ENCODE data around the gene EHMT1. TPM values are rescaled to one million over a fixed set of nuclear protein-coding genes. Genes with fewer than 3 reads are reported as not detected.

The EHMT1 gene
- total RNA-seq, 1 experiment from 2014 or later = 112 TPM

DNA sequence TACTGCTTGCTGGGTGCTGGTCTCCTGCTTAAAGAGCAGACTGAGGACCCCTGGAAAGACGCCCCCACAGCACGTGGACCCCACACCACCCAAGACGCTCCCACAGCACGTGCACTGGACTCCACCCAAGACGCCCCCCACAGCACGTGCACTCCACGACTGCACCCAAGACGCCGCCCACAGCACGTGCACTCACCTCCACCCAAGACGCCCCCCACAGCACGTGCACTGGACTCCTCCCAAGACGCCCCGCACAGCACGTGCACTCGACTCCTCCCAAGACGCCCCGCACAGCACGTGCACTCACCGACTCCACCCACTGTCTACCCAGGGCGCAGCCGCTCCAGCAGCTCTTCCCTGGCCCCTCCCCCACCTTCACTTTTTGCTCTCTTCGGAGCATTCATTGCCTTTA is 50.5 kb downstream of the EHMT1 start:
- no peak overlapping the region for H4K91ac ChIP-seq (ENCODE audit: insufficient read length, low read depth, low read length)
- no peak for DNase-seq
- Mint-ChIP-seq H3K27ac (peak overlapping the region; percentile 61 to 98 (median 85)), H3K9me3 (no peaks in the 10 kb centered on the region; a peak in 2 of 5 replicates), H3K27me3 (ENCODE audit: low read depth) (no peaks in the 10 kb centered on the region), H3K36me3 (ENCODE audit: insufficient read depth in 1 of 3, low read depth in 3 of 3) (peaks cover 10 to 25% (median 23%) of the 10 kb centered on the region in 3 experiments), H3K4me3 (peak overlapping the region in 1 of 2 experiments; percentile 16; a peak in 3 of 5 replicates), H3K4me1 (peaks cover 85 to 92% of the 10 kb centered on the region in 2 experiments)
- H3K27me3 ChIP-seq (ENCODE audit: insufficient read depth, low read length) = no peaks in the 10 kb centered on the region
- H2BK120ac ChIP-seq (ENCODE audit: low read depth, low read length, poor library complexity, severe bottlenecking) = no peak overlapping the region
- no peak overlapping the region for H3K56ac ChIP-seq (ENCODE audit: insufficient read length, low read depth, low read length)
- H3K27ac ChIP-seq (ENCODE audit: insufficient read length, low read depth, low read length) = no peak overlapping the region
- no peaks in the 10 kb centered on the region for H3K9me3 ChIP-seq (ENCODE audit: control insufficient read depth, low read depth, low read length)
- no peak overlapping the region for H4K5ac ChIP-seq (ENCODE audit: insufficient read length, low read depth, low read length)
- no peak overlapping the region for H2BK15ac ChIP-seq (ENCODE audit: low read depth, low read length)
- H3K79me1 ChIP-seq (ENCODE audit: insufficient read depth, low read depth, low read length, poor library complexity, severe bottlenecking) = no peaks in the 10 kb centered on the region
- H3K9ac ChIP-seq (ENCODE audit: extremely low read depth, insufficient read length, low read length) = no peak overlapping the region
- no peak overlapping the region for H2AK5ac ChIP-seq (ENCODE audit: insufficient read length, low read length)
- H3K4ac ChIP-seq (ENCODE audit: low read depth, low read length) = no peak overlapping the region
- no peak overlapping the region for H4K8ac ChIP-seq (replicated peaks; ENCODE audit: insufficient read length, low read depth, low read length)
- H2BK20ac ChIP-seq (ENCODE audit: low read depth, low read length, poor library complexity, severe bottlenecking) = no peak overlapping the region
- TF ChIP-seq, protein P1, sequence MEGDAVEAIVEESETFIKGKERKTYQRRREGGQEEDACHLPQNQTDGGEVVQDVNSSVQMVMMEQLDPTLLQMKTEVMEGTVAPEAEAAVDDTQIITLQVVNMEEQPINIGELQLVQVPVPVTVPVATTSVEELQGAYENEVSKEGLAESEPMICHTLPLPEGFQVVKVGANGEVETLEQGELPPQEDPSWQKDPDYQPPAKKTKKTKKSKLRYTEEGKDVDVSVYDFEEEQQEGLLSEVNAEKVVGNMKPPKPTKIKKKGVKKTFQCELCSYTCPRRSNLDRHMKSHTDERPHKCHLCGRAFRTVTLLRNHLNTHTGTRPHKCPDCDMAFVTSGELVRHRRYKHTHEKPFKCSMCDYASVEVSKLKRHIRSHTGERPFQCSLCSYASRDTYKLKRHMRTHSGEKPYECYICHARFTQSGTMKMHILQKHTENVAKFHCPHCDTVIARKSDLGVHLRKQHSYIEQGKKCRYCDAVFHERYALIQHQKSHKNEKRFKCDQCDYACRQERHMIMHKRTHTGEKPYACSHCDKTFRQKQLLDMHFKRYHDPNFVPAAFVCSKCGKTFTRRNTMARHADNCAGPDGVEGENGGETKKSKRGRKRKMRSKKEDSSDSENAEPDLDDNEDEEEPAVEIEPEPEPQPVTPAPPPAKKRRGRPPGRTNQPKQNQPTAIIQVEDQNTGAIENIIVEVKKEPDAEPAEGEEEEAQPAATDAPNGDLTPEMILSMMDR (conservative IDR thresholded peaks at IDR 0.05) = no peak
- peaks cover 7% of the 10 kb centered on the region for H4K20me1 ChIP-seq (ENCODE audit: control insufficient read depth, insufficient read depth, insufficient read length)
- H2BK5ac ChIP-seq (ENCODE audit: insufficient read length, low read length) = no peak overlapping the region
- no peak overlapping the region for H2BK12ac ChIP-seq (ENCODE audit: insufficient read length, low read depth, low read length)
- no CpG with 5 or more reads among the region's 23 CpGs for WGBS (ENCODE audit: extremely low coverage, insufficient read length, low lambda C conversion rate)
- peaks cover 24% of the 10 kb centered on the region; the same call in 1 of the 2 replicates for H3K4me1 ChIP-seq (ENCODE audit: insufficient read depth, low read length)
- peaks cover 4% of the 10 kb centered on the region for H3K23me2 ChIP-seq (ENCODE audit: insufficient read length, low read depth, low read length, poor library complexity, severe bottlenecking)
- H3K23ac ChIP-seq (ENCODE audit: insufficient read length, low read depth, low read length) = no peak overlapping the region
- H3K14ac ChIP-seq (ENCODE audit: insufficient read depth, low read length) = no peak overlapping the region
- H3T11ph ChIP-seq (ENCODE audit: low read length) = no peak overlapping the region
- H2AFZ ChIP-seq (ENCODE audit: low read length) = no peak overlapping the region
- no peak overlapping the region for H3K4me2 ChIP-seq (ENCODE audit: insufficient read depth, insufficient read length, low read length)
- H3K79me2 ChIP-seq (ENCODE audit: insufficient read depth, low read length) = peaks cover 26% of the 10 kb centered on the region; the same call in 1 of the 2 replicates
- no peak overlapping the region for H3K18ac ChIP-seq (ENCODE audit: insufficient read length, low read depth, low read length)

Measured in H9 (cell line).